Measurements from ENCODE around the gene SNCAIP.
"Not testable (repeated sequence)": the region's sequence is repeated elsewhere in the genome, so short reads cannot be mapped to it uniquely, and the experiment has no call there.

GRCh38 chr5:122353361-122353760 is 41.3 kb downstream of the SNCAIP start:
- TF ChIP-seq EP300 (IDR thresholded peaks at IDR 0.05; ENCODE audit: low read length); RAD21 (CRISPR knock-in tag; conservative IDR thresholded peaks at IDR 0.05 in 1 of 2, IDR thresholded peaks at IDR 0.05 in 1 of 2); ZBED1 (IDR thresholded peaks at IDR 0.05); ZFX (CRISPR knock-in tag; IDR thresholded peaks at IDR 0.05); ZNF140 (CRISPR knock-in tag; IDR thresholded peaks at IDR 0.05); CTCF (IDR thresholded peaks at IDR 0.05 in 2 of 3, conservative IDR thresholded peaks at IDR 0.05 in 1 of 3; ENCODE audit: insufficient read depth in 2 of 3, low read depth in 1 of 3, low read length in 3 of 3); ZNF431 (CRISPR knock-in tag; IDR thresholded peaks at IDR 0.05); SMARCC2 (IDR thresholded peaks at IDR 0.05; ENCODE audit: low read depth); XRCC5 (IDR thresholded peaks at IDR 0.05; ENCODE audit: low read depth, low read length); ZNF354B (CRISPR knock-in tag; IDR thresholded peaks at IDR 0.05); GATAD2B (IDR thresholded peaks at IDR 0.05; ENCODE audit: borderline replicate concordance); POLR2AphosphoS5 (IDR thresholded peaks at IDR 0.05; ENCODE audit: control insufficient read depth, insufficient read depth, low read depth, low read length); GTF2F1 (IDR thresholded peaks at IDR 0.05; ENCODE audit: low read depth, low read length): not testable (repeated sequence)
- TF ChIP-seq, protein P1, sequence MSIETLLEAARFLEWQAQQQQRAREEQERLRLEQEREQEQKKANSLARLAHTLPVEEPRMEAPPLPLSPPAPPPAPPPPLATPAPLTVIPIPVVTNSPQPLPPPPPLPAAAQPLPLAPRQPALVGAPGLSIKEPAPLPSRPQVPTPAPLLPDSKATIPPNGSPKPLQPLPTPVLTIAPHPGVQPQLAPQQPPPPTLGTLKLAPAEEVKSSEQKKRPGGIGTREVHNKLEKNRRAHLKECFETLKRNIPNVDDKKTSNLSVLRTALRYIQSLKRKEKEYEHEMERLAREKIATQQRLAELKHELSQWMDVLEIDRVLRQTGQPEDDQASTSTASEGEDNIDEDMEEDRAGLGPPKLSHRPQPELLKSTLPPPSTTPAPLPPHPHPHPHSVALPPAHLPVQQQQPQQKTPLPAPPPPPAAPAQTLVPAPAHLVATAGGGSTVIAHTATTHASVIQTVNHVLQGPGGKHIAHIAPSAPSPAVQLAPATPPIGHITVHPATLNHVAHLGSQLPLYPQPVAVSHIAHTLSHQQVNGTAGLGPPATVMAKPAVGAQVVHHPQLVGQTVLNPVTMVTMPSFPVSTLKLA (conservative IDR thresholded peaks at IDR 0.05) = not testable (repeated sequence)
